Measurements from ENCODE around the gene STK32B.

STK32B gene

DNA sequence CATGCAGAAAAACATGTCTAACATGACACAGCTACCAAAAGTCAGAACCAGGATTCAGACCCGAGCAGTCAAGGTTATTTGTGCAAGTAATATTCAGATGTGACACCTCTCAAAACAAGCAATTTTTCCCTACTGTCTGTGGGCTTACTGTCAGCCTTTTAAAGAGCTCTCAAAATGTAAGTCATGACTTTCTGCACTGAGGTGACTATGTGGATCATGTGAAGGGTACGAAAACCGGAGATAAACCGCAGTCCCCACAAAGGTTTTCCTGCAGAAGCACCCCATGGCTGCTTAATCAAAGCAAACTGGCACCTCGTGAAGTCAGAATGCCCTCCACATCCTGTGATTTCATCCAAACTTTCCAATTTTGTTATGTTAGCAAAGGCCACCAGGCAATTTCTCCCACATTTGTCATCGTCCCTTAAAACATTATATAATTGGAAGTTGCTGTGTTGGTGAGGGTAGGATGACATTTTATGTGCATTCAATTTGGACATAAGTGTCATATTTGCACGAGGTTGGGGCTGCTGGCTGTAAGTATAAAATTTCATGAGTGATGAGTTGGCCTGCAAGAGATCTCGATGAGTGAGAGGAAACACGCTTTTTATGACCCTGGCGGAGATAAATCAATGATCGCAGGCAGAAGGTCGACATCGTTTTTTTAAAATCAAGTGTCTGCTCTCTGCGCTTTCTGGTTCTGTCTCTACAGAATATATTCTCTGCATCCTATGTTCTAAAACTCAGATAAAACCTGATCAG is 161.2 kb downstream of the STK32B start:
- Histone ChIP-seq H3K79me2 (no peaks in the 10 kb centered on the region), H3K4me2 (ENCODE audit: low read length) (no peak overlapping the region), H2AFZ (no peak overlapping the region), H3K27me3 (ENCODE audit: control insufficient read depth, insufficient read depth, low read length) (no peaks in the 10 kb centered on the region), H3K27ac (no peak overlapping the region), H3K9ac (no peak overlapping the region), H3K4me3 (ENCODE audit: low read depth, low read length) (no peak overlapping the region), H3K9me3 (ENCODE audit: control insufficient read depth, low read length) (no peaks in the 10 kb centered on the region), H3K4me1 (no peaks in the 10 kb centered on the region), H3K36me3 (ENCODE audit: control insufficient read depth, insufficient read depth, low read length) (no peaks in the 10 kb centered on the region)
- TF ChIP-seq, protein P1, sequence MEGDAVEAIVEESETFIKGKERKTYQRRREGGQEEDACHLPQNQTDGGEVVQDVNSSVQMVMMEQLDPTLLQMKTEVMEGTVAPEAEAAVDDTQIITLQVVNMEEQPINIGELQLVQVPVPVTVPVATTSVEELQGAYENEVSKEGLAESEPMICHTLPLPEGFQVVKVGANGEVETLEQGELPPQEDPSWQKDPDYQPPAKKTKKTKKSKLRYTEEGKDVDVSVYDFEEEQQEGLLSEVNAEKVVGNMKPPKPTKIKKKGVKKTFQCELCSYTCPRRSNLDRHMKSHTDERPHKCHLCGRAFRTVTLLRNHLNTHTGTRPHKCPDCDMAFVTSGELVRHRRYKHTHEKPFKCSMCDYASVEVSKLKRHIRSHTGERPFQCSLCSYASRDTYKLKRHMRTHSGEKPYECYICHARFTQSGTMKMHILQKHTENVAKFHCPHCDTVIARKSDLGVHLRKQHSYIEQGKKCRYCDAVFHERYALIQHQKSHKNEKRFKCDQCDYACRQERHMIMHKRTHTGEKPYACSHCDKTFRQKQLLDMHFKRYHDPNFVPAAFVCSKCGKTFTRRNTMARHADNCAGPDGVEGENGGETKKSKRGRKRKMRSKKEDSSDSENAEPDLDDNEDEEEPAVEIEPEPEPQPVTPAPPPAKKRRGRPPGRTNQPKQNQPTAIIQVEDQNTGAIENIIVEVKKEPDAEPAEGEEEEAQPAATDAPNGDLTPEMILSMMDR (IDR thresholded peaks at IDR 0.05), result no peak

- H3K36me3 ChIP-seq (ENCODE audit: control insufficient read depth, insufficient read depth, low read length), result no peaks in the 10 kb centered on the region
- TF ChIP-seq, protein P1 (IDR thresholded peaks at IDR 0.05), result no peak
- no peak overlapping the region for H3K9ac ChIP-seq
- H3K4me2 ChIP-seq (ENCODE audit: low read length), result no peak overlapping the region
- no peak overlapping the region for H3K4me3 ChIP-seq (ENCODE audit: low read depth, low read length)
- H3K27ac ChIP-seq, result no peak overlapping the region
- no peak overlapping the region for H2AFZ ChIP-seq
- H3K9me3 ChIP-seq (ENCODE audit: control insufficient read depth, low read length), result no peaks in the 10 kb centered on the region
- no peaks in the 10 kb centered on the region for H3K27me3 ChIP-seq (ENCODE audit: control insufficient read depth, insufficient read depth, low read length)
- H3K4me1 ChIP-seq, result no peaks in the 10 kb centered on the region
- no peaks in the 10 kb centered on the region for H3K79me2 ChIP-seq
Observed at GRCh38 chr4:5213087-5213595, 161.9 kb downstream of the STK32B start.

GRCh38 chr4:5215321-5215720 is 164.0 kb downstream of the STK32B start:
- Histone ChIP-seq H3K79me2 (no peaks in the 10 kb centered on the region), H3K27ac (no peak overlapping the region), H3K9me3 (ENCODE audit: control insufficient read depth, low read length) (no peaks in the 10 kb centered on the region), H3K27me3 (ENCODE audit: control insufficient read depth, insufficient read depth, low read length) (no peaks in the 10 kb centered on the region), H2AFZ (no peak overlapping the region), H3K4me1 (no peaks in the 10 kb centered on the region), H3K9ac (no peak overlapping the region), H3K4me3 (ENCODE audit: low read depth, low read length) (no peak overlapping the region), H3K4me2 (ENCODE audit: low read length) (no peak overlapping the region), H3K36me3 (ENCODE audit: control insufficient read depth, insufficient read depth, low read length) (no peaks in the 10 kb centered on the region)
- TF ChIP-seq, protein P1 (IDR thresholded peaks at IDR 0.05), result no peak

GRCh38 chr4:5217421-5217820 is 166.1 kb downstream of the STK32B start:
- Histone ChIP-seq H3K4me1 (no peaks in the 10 kb centered on the region), H2AFZ (no peak overlapping the region), H3K4me3 (ENCODE audit: low read depth, low read length) (no peak overlapping the region), H3K27ac (no peak overlapping the region), H3K9ac (no peak overlapping the region), H3K79me2 (no peaks in the 10 kb centered on the region), H3K27me3 (ENCODE audit: control insufficient read depth, insufficient read depth, low read length) (no peaks in the 10 kb centered on the region), H3K36me3 (ENCODE audit: control insufficient read depth, insufficient read depth, low read length) (no peaks in the 10 kb centered on the region), H3K4me2 (ENCODE audit: low read length) (no peak overlapping the region), H3K9me3 (ENCODE audit: control insufficient read depth, low read length) (no peaks in the 10 kb centered on the region)
- TF ChIP-seq, protein P1 (IDR thresholded peaks at IDR 0.05), result no peak
